Activated B cell treated with CpG ODN at 0.5 μM for 24 hours (primary cell): ENCODE measurements around the gene NCBP3. TPM values are rescaled to one million over a fixed set of nuclear protein-coding genes. Genes with fewer than 3 reads are reported as not detected.
"Not testable (repeated sequence)": the region's sequence is repeated elsewhere in the genome, so short reads cannot be mapped to it uniquely, and the experiment has no call there.

ENCODE experiments used
- ATAC-seq: fragments of 200-7000 bp; cut with Tn5 transposase; one replicate; pipeline ENCODE4 v1.10.0; 2021; ENCODE audit warnings: low read depth, mild to moderate bottlenecking, moderate library complexity
- CTCF ChIA-PET: fragments of 350-600 bp; sonication (Branson Sonifier 250); formaldehyde crosslinking; loops from one replicate; lab custom pipeline; 2021; ENCODE audit warnings: antibody characterized with exemption; lab: Charles Lee
- POLR2A ChIA-PET: fragments of 350-600 bp; sonication (Branson Sonifier 250); formaldehyde crosslinking; loops from one replicate; lab custom pipeline; 2021; ENCODE audit warnings: antibody characterized with exemption; lab: Charles Lee
- DNase-seq: peaks from one replicate; pipeline ENCODE4 v3.0.0; 2022
- H3K27ac Mint-ChIP-seq: one replicate; pipeline ENCODE4 v1.8.0; 2020; ENCODE audit warnings: mixed read lengths
- H3K27me3 Mint-ChIP-seq: one replicate; pipeline ENCODE4 v1.8.0; 2021; ENCODE audit warnings: mixed read lengths
- H3K36me3 Mint-ChIP-seq: one replicate; pipeline ENCODE4 v1.8.0; 2021; ENCODE audit warnings: low read depth, mixed read lengths
- H3K4me1 Mint-ChIP-seq: one replicate; pipeline ENCODE4 v1.8.0; 2021; ENCODE audit warnings: mixed read lengths
- H3K4me3 Mint-ChIP-seq: one replicate; pipeline ENCODE4 v1.8.0; 2020; ENCODE audit warnings: mild to moderate bottlenecking, mixed read lengths
- H3K9me3 Mint-ChIP-seq: one replicate; pipeline ENCODE4 v1.8.0; 2020; ENCODE audit warnings: mixed read lengths
- CTCF ChIP-seq: fragments of 200-600 bp; IDR thresholded peaks from one replicate; pipeline ENCODE4 v1.8.0; 2022; ENCODE audit warnings: antibody characterized with exemption, mild to moderate bottlenecking
- intact Hi-C: fragments of 100-400 bp; cut with micrococcal nuclease; formaldehyde crosslinking; loops from one replicate; pipeline ENCODE4 v1.15.1; 2024
- total RNA-seq: library from RNA; stranded (reverse); gene quantifications from 2 replicates; pipeline ENCODE4 v1.2.3, GENCODE V29; 2022

The NCBP3 gene
- total RNA-seq, 1 donor from 2014 or later: 49.5 TPM

- no peaks in the 10 kb centered on the region for H3K9me3 Mint-ChIP-seq
- ATAC-seq (no peak), DNase-seq (no peak)
- ChIA-PET POLR2A (interaction anchor here (0.5 kb wide), 1 partner anchor 281 kb away, joined by 3 read pairs; the partner anchor contains the start of genes CYB5D2 and ZZEF1), CTCF (interaction anchor here (0.8 to 2.9 kb wide), 6 partner anchors 17 to 155 kb away, joined by 3 to 8 read pairs (median 3); no protein-coding TSS in a partner anchor)
- H3K4me3 Mint-ChIP-seq: no peak overlapping the region
- no peaks in the 10 kb centered on the region for H3K4me1 Mint-ChIP-seq
- no peak overlapping the region for H3K27ac Mint-ChIP-seq
- H3K27me3 Mint-ChIP-seq: no peaks in the 10 kb centered on the region
- TF ChIP-seq CTCF: no peak
- intact Hi-C loops: no loop called here
- peaks cover 13% of the 10 kb centered on the region for H3K36me3 Mint-ChIP-seq
Measured at GRCh38 chr17:3861761-3862681, 16.0 kb upstream of the NCBP3 start.

GRCh38 chr17:3860939-3861700, 15.1 kb upstream of the NCBP3 start:
- no peak for ATAC-seq
- no peak overlapping the region for H3K27ac Mint-ChIP-seq
- intact Hi-C loops: no loop called here

GRCh38 chr17:3859940-3860339, 13.9 kb upstream of the NCBP3 start:
- DNase-seq: no peak
- Mint-ChIP-seq H3K4me1 (no peaks in the 10 kb centered on the region), H3K9me3 (no peaks in the 10 kb centered on the region), H3K27ac (no peak overlapping the region), H3K27me3 (no peaks in the 10 kb centered on the region), H3K4me3 (no peak overlapping the region), H3K36me3 (peaks cover 9% of the 10 kb centered on the region)
- ATAC-seq: no peak
- intact Hi-C loops: no loop called here
- ChIA-PET CTCF (interaction anchor here (0.6 to 1.2 kb wide), 2 partner anchors 122 to 149 kb away, joined by 3 read pairs; no protein-coding TSS in a partner anchor), POLR2A (no interaction called here)
- TF ChIP-seq CTCF: no peak

More at GRCh38 chr17:3860939-3861700, 15.1 kb upstream of the NCBP3 start:
- ChIA-PET CTCF (interaction anchor here (0.8 to 1.5 kb wide), 3 partner anchors 18 to 156 kb away, joined by 3 to 5 read pairs (median 3); no protein-coding TSS in a partner anchor), POLR2A (interaction anchor here (0.5 kb wide), 1 partner anchor 165 kb away, joined by 4 read pairs; no protein-coding TSS in a partner anchor)
- no peaks in the 10 kb centered on the region for H3K27me3 Mint-ChIP-seq
- H3K9me3 Mint-ChIP-seq: no peaks in the 10 kb centered on the region
- H3K4me3 Mint-ChIP-seq: no peak overlapping the region
- H3K36me3 Mint-ChIP-seq: peaks cover 13% of the 10 kb centered on the region
- TF ChIP-seq CTCF: no peak
- no peaks in the 10 kb centered on the region for H3K4me1 Mint-ChIP-seq
- no peak for DNase-seq

- no peaks in the 10 kb centered on the region for H3K27me3 Mint-ChIP-seq
- H3K4me1 Mint-ChIP-seq: no peaks in the 10 kb centered on the region
- H3K36me3 Mint-ChIP-seq: peaks cover 9% of the 10 kb centered on the region
- no peak for ATAC-seq
- POLR2A ChIA-PET: no interaction called here
- no peak overlapping the region for H3K4me3 Mint-ChIP-seq
- CTCF ChIA-PET: interaction anchor here (1.0 kb wide), 1 partner anchor 14 kb away, joined by 3 read pairs; no protein-coding TSS in a partner anchor
- H3K9me3 Mint-ChIP-seq: no peaks in the 10 kb centered on the region
- H3K27ac Mint-ChIP-seq: no peak overlapping the region
- no peak for DNase-seq
- no peak for TF ChIP-seq CTCF
- intact Hi-C loops: no loop called here
Measured at GRCh38 chr17:3857261-3858105, 11.4 kb upstream of the NCBP3 start.

- H3K27me3 Mint-ChIP-seq, intact Hi-C loops, ATAC-seq, H3K27ac Mint-ChIP-seq, H3K36me3 Mint-ChIP-seq, H3K4me3 Mint-ChIP-seq, POLR2A ChIA-PET, DNase-seq, H3K4me1 Mint-ChIP-seq, H3K9me3 Mint-ChIP-seq, CTCF ChIA-PET: not testable (repeated sequence)
Measured at GRCh38 chr17:3854204-3854603, 8.2 kb upstream of the NCBP3 start.
